ENCODE results near the gene ADAMTS16.

DNA sequence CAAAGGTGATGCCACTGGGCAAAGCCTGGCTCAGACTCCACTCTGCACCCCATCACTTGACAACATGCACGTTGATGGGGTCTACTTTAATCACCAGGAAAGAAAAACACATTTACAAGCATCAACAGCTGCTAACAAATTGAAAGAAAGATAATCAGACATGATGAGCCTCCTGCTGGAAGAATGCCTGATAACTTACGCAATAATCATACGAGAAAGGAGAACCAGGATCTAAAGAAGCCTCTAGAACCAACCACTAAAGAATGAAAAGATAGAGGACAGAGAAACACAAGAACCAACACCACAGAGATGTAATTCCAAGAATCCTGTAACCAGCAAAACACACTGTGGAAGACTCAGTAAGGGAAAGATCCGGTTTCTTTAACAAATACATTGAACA, 162.1 kb downstream of the ADAMTS16 start:
- TF ChIP-seq POLR2AphosphoS5 (IDR thresholded peaks at IDR 0.05; ENCODE audit: borderline replicate concordance, low read depth, low read length) (no peak), EZH2 (IDR thresholded peaks at IDR 0.05) (no peak), FOXP2 (optimal IDR thresholded peaks at IDR 0.05; ENCODE audit: control extremely low read depth, extremely low read length, insufficient read depth) (no peak)
